Stimulated activated naive CD4-positive, alpha-beta T cell treated with Interleukin-2 at 50 U/mL for 16 hours (primary cell): ENCODE results near the gene REP15.
"Not testable (repeated sequence)": the region's sequence is repeated elsewhere in the genome, so short reads cannot be mapped to it uniquely, and the experiment has no call there.

Experiments used
- DNase-seq: peaks from one replicate; lab custom pipeline; 2025; lab: John Stamatoyannopoulos, UW

The REP15 gene

DNA sequence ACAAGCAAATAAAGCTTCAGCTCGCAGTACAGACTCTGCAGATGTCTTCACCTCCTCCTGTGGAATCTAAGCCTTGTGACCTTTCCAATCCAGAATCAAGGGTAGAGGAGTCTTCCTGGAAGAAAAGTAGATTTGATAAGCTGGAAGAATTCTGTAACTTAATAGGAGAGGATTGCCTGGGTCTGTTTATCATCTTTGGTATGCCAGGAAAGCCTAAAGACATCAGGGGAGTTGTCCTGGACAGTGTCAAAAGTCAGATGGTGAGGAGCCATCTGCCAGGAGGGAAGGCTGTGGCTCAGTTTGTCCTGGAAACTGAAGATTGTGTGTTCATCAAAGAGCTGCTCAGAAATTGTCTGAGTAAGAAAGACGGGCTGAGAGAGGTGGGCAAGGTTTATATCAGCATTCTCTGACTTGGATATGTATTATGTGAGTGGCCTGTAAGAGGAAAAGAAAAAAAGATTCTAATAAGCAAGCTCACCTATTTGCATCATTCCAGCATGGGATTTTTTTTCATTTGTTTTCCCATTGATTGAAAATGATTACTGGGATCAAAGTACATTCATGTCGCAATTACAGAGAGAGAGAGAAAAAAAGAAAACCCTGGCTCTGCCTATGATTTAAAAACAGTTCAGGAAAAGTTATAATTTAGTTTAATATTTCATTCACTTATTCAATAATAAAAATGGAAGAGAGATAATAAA is 767 bp downstream of the REP15 start:
- no peak for DNase-seq

GRCh38 chr12:27703720-27704452 is 7.6 kb downstream of the REP15 start:
- peak; percentile 42 for DNase-seq

DNA sequence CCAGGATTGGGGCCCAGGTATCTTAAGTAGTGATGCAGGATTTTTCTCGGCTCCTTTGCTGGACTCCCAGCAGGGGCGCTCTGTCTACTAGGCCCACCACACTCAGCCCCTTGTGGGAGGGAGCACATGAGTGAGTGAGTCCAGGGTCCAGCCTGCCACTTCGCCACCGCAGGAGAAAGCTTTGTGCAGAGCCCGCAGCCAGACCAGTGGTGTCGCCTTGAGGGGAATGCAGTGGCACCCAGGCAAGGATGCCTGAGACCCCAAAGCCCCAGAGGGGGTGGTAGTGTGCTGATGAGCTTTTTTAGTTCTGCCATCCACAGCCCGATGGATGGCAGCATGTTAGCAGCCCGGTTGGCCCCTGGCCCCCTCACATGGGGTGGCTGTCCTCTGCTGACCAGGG is 9.0 kb downstream of the REP15 start:
- no peak for DNase-seq

GRCh38 chr12:27707216-27707615 is 11.0 kb downstream of the REP15 start:
- no peak for DNase-seq

GRCh38 chr12:27709212-27709931 is 13.1 kb downstream of the REP15 start:
- no peak for DNase-seq

DNA sequence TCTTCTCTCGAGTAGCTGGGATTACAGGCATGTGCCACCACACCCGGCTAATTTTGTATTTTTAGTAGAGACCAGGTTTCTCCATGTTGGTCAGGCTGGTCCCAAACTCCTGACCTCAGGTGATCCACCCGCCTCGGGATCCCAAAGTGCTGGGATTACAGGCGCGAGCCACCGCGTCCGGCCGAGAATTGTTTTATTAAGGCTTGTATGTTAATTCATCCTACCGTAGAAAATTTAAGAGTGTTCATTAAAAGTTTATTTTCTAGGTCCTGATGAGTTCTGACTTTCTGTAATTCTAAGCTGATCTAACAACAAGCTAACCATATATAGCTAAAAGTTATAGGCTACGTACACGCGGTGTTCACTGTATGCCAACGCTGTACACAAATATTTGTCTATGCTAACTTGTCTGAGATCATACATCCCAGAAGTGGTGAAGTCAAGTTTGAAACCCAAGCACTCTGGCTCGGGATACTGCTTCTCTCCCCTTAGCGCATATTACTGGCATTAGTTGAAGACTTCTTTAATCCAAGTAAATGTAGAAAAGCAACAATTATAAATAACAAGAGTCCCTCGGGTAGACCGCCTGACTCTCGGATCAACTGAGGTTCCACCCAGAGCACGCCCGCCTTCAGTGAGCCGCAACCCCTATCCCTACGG is 13.8 kb downstream of the REP15 start:
- no peak for DNase-seq

- DNase-seq = peak; percentile 89
These were observed 14.5 kb downstream of the REP15 start, which contains the start of gene MRPS35 for GRCh38 chr12:27710592-27711316. Gene MRPS35 (plus strand): TSS chr12:27710832. CDS start chr12:27710844, 12 bp downstream.

- no peak for DNase-seq
These were observed 15.1 kb downstream of the REP15 start for GRCh38 chr12:27711317-27711682.

DNA sequence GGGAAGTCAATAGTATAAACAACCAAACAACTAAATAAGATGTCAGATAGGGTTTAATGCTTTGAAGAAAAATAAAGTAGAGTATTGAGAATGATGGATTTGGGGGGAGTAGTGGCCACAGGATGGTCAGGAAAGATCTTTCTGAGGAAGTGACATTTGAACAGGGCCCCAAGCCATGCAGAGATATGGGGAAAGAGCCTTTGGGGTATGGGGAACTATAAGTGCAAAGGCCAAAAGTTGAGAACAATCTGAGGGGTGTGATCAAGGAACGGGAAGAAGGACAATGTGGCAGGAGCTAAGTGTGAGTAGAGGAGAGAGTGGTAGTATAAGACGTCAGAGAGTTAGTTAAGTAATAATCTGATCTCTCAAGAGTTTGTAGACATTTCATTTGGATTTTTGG is 15.7 kb downstream of the REP15 start:
- no peak for DNase-seq

DNA sequence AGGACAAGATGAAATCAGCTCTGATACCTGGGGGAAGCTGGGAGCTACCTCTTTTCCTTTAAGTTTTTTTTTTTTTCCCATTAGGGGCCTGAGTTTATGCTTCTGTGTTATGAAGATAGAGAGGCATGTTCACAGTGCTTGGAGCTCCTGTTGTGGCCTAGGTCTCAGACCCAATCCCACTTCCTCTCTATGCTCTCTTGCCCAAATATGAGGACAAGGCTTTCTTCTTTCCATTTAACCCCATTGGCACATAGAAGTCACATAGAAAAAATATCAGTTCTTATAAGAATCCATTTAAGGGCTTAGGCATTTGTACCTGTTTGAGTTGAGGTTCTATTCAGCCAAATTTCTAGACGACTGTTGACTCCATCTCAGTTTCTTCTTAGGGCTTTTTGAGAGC is 27.0 kb downstream of the REP15 start:
- DNase-seq = no peak

- DNase-seq = no peak
These were observed 33.9 kb downstream of the REP15 start for GRCh38 chr12:27730097-27730588.

GRCh38 chr12:27732281-27732680 is 36.0 kb downstream of the REP15 start:
- no peak for DNase-seq

GRCh38 chr12:27733052-27733656 is 36.9 kb downstream of the REP15 start:
- no peak for DNase-seq

GRCh38 chr12:27733791-27734190 is 37.5 kb downstream of the REP15 start:
- no peak for DNase-seq

DNA sequence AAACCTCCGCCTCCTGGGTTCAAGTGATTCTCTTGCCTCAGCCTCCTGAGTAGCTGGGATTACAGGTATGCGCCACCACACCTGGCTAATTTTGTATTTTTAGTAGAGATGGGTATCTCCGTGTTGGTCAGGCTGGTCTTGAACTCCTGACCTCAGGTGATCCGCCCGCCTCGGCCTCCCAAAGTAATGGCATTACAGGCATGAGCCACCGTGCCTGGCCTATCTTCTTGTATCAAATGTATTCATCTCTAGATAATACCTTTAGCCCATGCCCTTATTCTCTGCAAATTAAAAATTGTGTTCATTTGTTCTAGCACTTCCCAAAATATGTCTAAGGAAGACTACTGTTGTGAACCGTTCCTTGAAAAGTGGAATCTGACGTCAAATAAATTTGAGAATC is 38.1 kb downstream of the REP15 start:
- DNase-seq = not testable (repeated sequence)

DNA sequence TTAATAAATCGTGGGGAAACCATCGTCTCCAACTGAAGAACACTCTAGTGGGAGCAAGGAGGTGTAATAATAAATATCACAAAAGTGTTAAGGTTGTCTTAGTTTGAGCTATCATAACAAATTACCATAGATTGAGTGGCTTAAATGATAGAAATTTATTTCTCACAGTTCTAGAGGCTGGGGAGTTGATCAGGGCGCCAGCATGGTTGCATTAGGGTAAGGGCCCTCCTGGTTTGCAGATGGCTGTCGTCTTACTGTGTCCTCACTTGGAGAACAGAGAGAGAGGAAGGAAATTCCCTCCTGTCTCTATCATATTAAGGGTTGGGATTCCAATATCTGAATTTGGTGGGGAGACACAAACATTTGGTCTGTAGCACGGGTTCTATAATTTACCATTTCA is 47.4 kb downstream of the REP15 start:
- DNase-seq = no peak

GRCh38 chr12:27745734-27746133 is 49.5 kb downstream of the REP15 start:
- DNase-seq = not testable (repeated sequence)
